ENCODE measurements around the gene PIK3R1.

PIK3R1 gene

DNA sequence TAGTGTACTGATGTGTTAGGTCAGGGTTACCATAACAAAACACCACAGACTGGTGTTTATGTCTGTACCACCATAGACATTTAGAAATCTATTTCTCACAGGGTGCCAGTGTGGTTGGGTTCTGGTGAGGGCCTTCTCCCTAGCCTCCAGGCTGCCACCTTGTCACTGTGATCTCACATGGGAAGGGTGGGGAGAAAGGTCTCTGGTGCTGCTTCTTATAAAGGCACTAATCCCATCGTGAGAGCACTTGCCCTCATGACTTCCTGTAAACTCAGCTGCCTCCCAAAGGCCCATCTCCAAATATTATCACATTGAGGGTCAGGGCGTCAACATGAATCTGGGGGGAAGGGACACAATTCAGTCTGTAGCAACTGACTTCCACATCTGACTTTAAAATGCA is 49.8 kb downstream of the PIK3R1 start:
- Histone ChIP-seq H3K79me2 (ENCODE audit: insufficient read depth, low read length) (peaks cover 93% of the 10 kb centered on the region), H3K9me3 (ENCODE audit: insufficient read depth, low read length, severe bottlenecking) (no peaks in the 10 kb centered on the region), H3K4me3 (ENCODE audit: low read depth in 1 of 2, low read length in 2 of 2) (no peak overlapping the region), H3K27me3 (ENCODE audit: insufficient read depth, low read length, poor library complexity) (no peaks in the 10 kb centered on the region), H3K36me3 (ENCODE audit: insufficient read depth, low read length) (no peaks in the 10 kb centered on the region; the same call in none of the 2 replicates), H3K4me2 (ENCODE audit: insufficient read depth, low read length) (peak overlapping the region; percentile 4; the same call in 1 of the 2 replicates), H3K4me1 (ENCODE audit: insufficient read depth, low read length) (peaks cover 83% of the 10 kb centered on the region), H3K9ac (ENCODE audit: low read depth, low read length) (no peak overlapping the region), H2AFZ (ENCODE audit: low read depth, low read length) (no peak overlapping the region), H3K27ac (ENCODE audit: low read length) (peak overlapping the region; percentile 60), H4K20me1 (ENCODE audit: insufficient read depth, low read length) (peaks cover 7% of the 10 kb centered on the region; the same call in 1 of the 2 replicates)
- TF ChIP-seq CTCF (IDR thresholded peaks at IDR 0.05; ENCODE audit: borderline replicate concordance, extremely low read depth, low read length, poor library complexity, severe bottlenecking): no peak
- no peak for TF ChIP-seq EZH2 (IDR thresholded peaks at IDR 0.05; ENCODE audit: borderline replicate concordance, low read depth, low read length, severe bottlenecking)
- ATAC-seq (ENCODE audit: insufficient read depth, low read depth) (peak; percentile 77), DNase-seq (peak; percentile 37)

DNA sequence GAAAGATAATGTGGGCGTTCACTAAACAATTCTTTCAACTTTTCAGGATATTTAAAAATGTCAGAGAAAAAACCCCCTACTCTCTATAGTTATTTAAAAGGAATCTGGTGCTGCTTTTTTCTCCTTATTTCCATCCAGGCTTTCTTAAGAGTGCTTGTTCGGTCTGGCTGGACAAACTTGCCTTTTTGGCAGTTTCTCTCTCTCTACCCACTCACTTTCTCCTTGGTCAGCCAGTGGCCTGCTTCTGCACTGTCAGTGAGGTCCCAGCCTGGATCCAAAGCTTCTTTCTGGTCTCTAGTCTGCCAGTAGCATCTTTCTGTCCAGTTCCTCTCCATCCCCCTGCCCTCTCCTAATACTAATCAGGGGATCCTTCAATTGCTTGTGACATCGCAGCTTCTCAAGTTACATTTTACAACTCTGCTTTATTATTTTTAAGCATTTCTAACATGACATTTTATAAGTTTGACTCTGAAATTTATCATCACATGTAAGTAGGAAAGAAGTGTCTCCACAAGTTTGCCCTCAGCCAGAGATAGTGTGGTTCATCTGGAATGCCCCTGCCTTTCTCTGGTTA is 50.4 kb downstream of the PIK3R1 start:
- Histone ChIP-seq H3K4me2 (ENCODE audit: insufficient read depth, low read length) (no peak overlapping the region), H3K9ac (ENCODE audit: low read depth, low read length) (no peak overlapping the region), H2AFZ (ENCODE audit: low read depth, low read length) (no peak overlapping the region), H3K9me3 (ENCODE audit: insufficient read depth, low read length, severe bottlenecking) (no peaks in the 10 kb centered on the region), H3K4me1 (ENCODE audit: insufficient read depth, low read length) (peaks cover 82% of the 10 kb centered on the region), H3K4me3 (ENCODE audit: low read depth in 1 of 2, low read length in 2 of 2) (no peak overlapping the region), H3K36me3 (ENCODE audit: insufficient read depth, low read length) (no peaks in the 10 kb centered on the region; the same call in none of the 2 replicates), H4K20me1 (ENCODE audit: insufficient read depth, low read length) (peaks cover 7% of the 10 kb centered on the region; the same call in 1 of the 2 replicates), H3K27me3 (ENCODE audit: insufficient read depth, low read length, poor library complexity) (no peaks in the 10 kb centered on the region), H3K27ac (ENCODE audit: low read length) (peak overlapping the region; percentile 60), H3K79me2 (ENCODE audit: insufficient read depth, low read length) (peaks cover 93% of the 10 kb centered on the region)
- no peak for DNase-seq
- ATAC-seq (ENCODE audit: insufficient read depth, low read depth): no peak
- no peak for TF ChIP-seq EZH2 (IDR thresholded peaks at IDR 0.05; ENCODE audit: borderline replicate concordance, low read depth, low read length, severe bottlenecking)
- TF ChIP-seq CTCF (IDR thresholded peaks at IDR 0.05; ENCODE audit: borderline replicate concordance, extremely low read depth, low read length, poor library complexity, severe bottlenecking): no peak

GRCh38 chr5:68266457-68266856 is 50.9 kb downstream of the PIK3R1 start:
- H3K4me1 ChIP-seq (ENCODE audit: insufficient read depth, low read length): peaks cover 82% of the 10 kb centered on the region
- no peak for TF ChIP-seq CTCF (IDR thresholded peaks at IDR 0.05; ENCODE audit: borderline replicate concordance, extremely low read depth, low read length, poor library complexity, severe bottlenecking)
- TF ChIP-seq EZH2 (IDR thresholded peaks at IDR 0.05; ENCODE audit: borderline replicate concordance, low read depth, low read length, severe bottlenecking): no peak
- H3K27ac ChIP-seq (ENCODE audit: low read length): no peak overlapping the region
- no peaks in the 10 kb centered on the region; the same call in none of the 2 replicates for H3K36me3 ChIP-seq (ENCODE audit: insufficient read depth, low read length)
- H3K4me3 ChIP-seq (ENCODE audit: low read depth in 1 of 2, low read length in 2 of 2): no peak overlapping the region
- no peak overlapping the region for H2AFZ ChIP-seq (ENCODE audit: low read depth, low read length)
- DNase-seq (no peak), ATAC-seq (ENCODE audit: insufficient read depth, low read depth) (no peak)
- H3K4me2 ChIP-seq (ENCODE audit: insufficient read depth, low read length): no peak overlapping the region
- no peaks in the 10 kb centered on the region for H3K9me3 ChIP-seq (ENCODE audit: insufficient read depth, low read length, severe bottlenecking)
- H3K9ac ChIP-seq (ENCODE audit: low read depth, low read length): no peak overlapping the region
- H3K27me3 ChIP-seq (ENCODE audit: insufficient read depth, low read length, poor library complexity): no peaks in the 10 kb centered on the region
- peaks cover 93% of the 10 kb centered on the region for H3K79me2 ChIP-seq (ENCODE audit: insufficient read depth, low read length)
- peaks cover 9% of the 10 kb centered on the region; the same call in 1 of the 2 replicates for H4K20me1 ChIP-seq (ENCODE audit: insufficient read depth, low read length)
